NCI-H146 treated with DMSO at 0.1 percent for 48 hours (cell line): Measurements from ENCODE around the gene TANGO2.

Experiments
- DNase-seq: peaks from one replicate; lab custom pipeline; 2025; ENCODE audit not compliant: unreplicated experiment; lab: John Stamatoyannopoulos, UW

Gene TANGO2

GRCh38 chr22:20020533-20021195, at the start of gene TANGO2:
Gene TANGO2, plus strand, starts transcription at chr22:20021110. Its CDS starts 15,689 bp downstream, at chr22:20036799.
- peak; percentile 67 for DNase-seq

- DNase-seq: no peak
Measured at GRCh38 chr22:19971276-19972124, 49.4 kb upstream of the TANGO2 start.

GRCh38 chr22:19972251-19972650, 48.7 kb upstream of the TANGO2 start:
- DNase-seq: no peak

GRCh38 chr22:19972652-19973550, 48.0 kb upstream of the TANGO2 start:
- no peak for DNase-seq

GRCh38 chr22:19973551-19974267, 47.2 kb upstream of the TANGO2 start:
- DNase-seq: no peak

GRCh38 chr22:19974268-19974861, 46.5 kb upstream of the TANGO2 start:
- peak; percentile 73 for DNase-seq

- no peak for DNase-seq
Measured at GRCh38 chr22:19974935-19975706, 45.8 kb upstream of the TANGO2 start.

GRCh38 chr22:19975707-19976035, 45.2 kb upstream of the TANGO2 start:
- no peak for DNase-seq

- no peak for DNase-seq
Measured at GRCh38 chr22:19976671-19977070, 44.2 kb upstream of the TANGO2 start.

- no peak for DNase-seq
Measured at GRCh38 chr22:19977296-19978243, 43.3 kb upstream of the TANGO2 start.

GRCh38 chr22:19978748-19979147, 42.2 kb upstream of the TANGO2 start:
- DNase-seq: no peak

- no peak for DNase-seq
Measured at GRCh38 chr22:19979712-19980493, 41.0 kb upstream of the TANGO2 start.

- no peak for DNase-seq
Measured at GRCh38 chr22:19980766-19981165, 40.1 kb upstream of the TANGO2 start.

- no peak for DNase-seq
Measured at GRCh38 chr22:19981171-19981960, 39.5 kb upstream of the TANGO2 start.

- no peak for DNase-seq
Measured at GRCh38 chr22:19981961-19982920, 38.7 kb upstream of the TANGO2 start.
